Activated CD4-positive, alpha-beta T cell treated with anti-CD3 and anti-CD28 coated beads, Interleukin-2, Interleukin-4, amounts not matched to agents 100 ng/mL and 50 ng/mL, durations not matched to agents 16 hours and 8 hours (primary cell): Measurements from ENCODE around the gene PPIH.
A peak's percentile ranks its signal among the peaks of the same experiment; 100 is the strongest.
"Not testable (repeated sequence)": the region's sequence is repeated elsewhere in the genome, so short reads cannot be mapped to it uniquely, and the experiment has no call there.

Experiments
- DNase-seq: peaks from one replicate; pipeline ENCODE4 v3.0.0-alpha.2; 2020; ENCODE audit warnings: low spot score

The PPIH gene

GRCh38 chr1:42682739-42683531, 24.7 kb downstream of the PPIH start:
- DNase-seq = peak; percentile 69

GRCh38 chr1:42684139-42684538, 25.9 kb downstream of the PPIH start:
- peak; percentile 57 for DNase-seq

- no peak for DNase-seq
These were observed 28.2 kb downstream of the PPIH start for GRCh38 chr1:42686418-42686817.

GRCh38 chr1:42689912-42690311, 31.7 kb downstream of the PPIH start:
- DNase-seq = no peak

DNA sequence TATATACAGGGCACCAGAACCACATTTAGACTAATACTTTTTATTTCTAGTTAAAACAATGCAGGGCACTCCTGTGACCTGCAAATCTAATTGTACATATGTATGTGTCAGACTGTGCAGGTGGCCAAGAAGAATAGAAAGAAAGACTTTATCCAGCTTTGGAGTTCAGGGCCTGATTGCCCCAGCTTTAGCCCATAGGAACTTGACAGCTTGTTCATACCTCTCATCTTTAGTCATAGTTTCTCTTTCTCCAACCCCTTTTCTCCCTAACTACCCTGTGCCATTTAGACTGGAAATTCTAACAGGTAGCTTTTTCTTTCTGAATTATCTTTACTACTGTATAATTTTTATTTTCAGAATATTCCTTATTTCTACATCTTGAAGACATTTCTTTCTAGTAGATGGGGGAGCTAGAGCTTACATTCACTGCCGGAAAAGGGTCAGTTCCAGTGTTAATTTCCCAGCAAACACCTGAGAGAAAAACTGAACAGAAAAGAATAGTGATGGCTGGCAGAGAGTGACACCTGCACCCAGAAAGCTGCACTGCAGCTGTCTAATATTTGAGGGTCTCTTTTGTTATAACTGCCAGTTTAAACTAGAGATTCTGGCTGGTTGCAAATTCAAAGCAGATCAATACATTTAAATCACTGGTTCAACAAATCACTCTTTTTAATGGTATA, 32.4 kb downstream of the PPIH start:
- DNase-seq = peak; percentile 17

- no peak for DNase-seq
These were observed 32.9 kb downstream of the PPIH start for GRCh38 chr1:42691157-42691498.

GRCh38 chr1:42692461-42692860, 34.2 kb downstream of the PPIH start:
- no peak for DNase-seq

- DNase-seq = no peak
These were observed 34.7 kb downstream of the PPIH start for GRCh38 chr1:42692911-42693310.

- no peak for DNase-seq
These were observed 40.0 kb downstream of the PPIH start for GRCh38 chr1:42698081-42698813.

DNA sequence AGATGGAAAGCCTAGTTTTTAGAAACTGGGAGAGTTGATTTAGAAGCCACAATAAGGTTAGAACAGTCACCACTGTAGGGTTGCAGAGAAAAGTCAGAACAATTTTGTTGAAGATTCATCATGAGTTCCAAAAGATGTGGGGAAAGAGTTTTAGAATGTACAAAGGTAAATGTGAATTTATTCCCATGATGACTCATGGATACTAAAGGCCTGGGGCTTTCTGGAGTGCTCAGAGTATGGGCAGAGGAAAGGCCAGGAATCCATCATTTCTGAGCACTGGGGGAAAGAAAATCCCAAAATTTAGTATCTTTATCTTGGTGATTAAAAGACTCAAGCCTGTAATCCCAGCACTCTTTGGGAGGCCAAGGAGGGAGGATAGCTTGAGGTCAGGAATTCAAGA, 41.8 kb downstream of the PPIH start:
- no peak for DNase-seq

GRCh38 chr1:42703888-42704464, 45.8 kb downstream of the PPIH start:
- DNase-seq = no peak

DNA sequence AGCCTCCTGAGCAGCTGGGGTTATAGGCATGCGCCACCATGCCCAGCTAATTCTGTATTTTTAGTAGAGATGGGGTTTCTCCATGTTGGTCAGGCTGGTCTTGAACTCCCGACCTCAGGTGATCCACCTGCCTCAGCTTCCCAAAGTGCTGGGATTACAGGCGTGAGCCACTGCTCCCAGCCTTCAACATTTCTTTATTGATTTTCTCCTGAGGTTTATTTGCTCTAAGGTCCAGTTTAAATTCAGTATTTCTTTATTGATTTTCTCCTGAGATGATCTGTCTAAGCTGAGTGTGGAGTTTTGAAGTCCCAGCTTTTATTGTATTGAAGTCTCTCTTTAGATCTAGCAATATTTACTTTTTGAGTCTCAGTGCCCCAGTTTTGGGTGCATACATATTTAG, 54.6 kb downstream of the PPIH start:
- not testable (repeated sequence) for DNase-seq

- no peak for DNase-seq
These were observed 55.1 kb downstream of the PPIH start for GRCh38 chr1:42713293-42713692.

DNA sequence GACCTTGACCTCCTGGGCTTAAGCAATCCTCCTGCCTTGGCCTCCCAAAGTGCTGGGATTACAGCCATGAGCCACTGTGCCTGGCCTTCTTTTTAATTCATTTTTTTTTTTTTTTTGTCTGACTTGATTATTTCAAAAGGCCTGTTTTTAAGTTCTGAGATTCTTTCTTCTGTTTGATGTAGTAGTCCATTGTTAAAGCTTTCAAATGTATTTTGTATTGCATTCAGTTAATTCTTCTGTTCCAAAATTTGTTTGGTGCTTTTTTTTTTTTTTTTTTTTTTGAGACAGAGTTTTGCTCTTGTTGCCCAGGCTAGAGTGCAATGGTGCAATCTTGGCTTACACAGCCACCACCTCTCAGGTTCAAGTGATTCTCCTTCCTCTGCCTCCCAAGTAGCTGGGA, 56.2 kb downstream of the PPIH start:
- DNase-seq = not testable (repeated sequence)

GRCh38 chr1:42720868-42721267, 62.6 kb downstream of the PPIH start:
- no peak for DNase-seq

DNA sequence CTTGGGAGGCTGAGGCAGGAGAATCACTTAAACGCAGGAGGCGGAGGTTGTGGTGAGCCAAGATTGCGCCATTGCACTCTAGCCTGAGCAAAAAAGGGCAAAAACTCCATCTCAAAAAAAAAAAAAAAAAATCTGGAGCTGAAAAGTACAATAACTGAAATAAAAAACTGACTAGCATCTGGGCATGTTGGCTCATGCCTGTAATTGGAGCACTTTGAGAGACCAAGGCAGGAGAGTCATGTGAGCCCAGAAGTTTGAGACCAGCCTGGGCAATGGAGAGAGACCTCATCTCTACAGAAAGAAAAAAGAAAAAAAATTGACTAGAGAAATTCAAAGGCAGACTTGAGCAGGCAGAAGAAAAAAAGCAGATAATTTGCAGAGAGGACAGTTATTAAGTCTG, 63.7 kb downstream of the PPIH start:
- DNase-seq = no peak

DNA sequence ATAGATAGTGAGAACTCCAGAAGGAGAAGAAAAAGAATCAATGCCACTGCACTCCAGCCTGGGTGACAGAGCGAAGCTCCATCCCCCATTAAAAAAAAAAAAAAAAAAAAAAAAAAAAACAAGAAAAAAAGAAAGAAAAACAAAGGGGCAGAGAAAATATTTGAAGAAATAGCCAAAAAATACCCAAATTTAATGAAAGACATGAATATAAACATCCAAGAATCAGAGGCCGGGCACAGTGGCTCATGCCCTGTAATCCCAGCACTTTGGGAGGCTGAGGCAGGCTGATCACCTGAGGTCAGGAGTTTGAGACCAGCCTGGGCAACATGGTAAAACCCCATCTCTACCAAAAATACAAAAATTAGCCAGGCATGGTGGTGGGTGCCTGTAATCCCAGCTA, 64.2 kb downstream of the PPIH start:
- not testable (repeated sequence) for DNase-seq

- no peak for DNase-seq
These were observed 65.3 kb downstream of the PPIH start for GRCh38 chr1:42723511-42723910.

GRCh38 chr1:42725820-42726219, 67.6 kb downstream of the PPIH start:
- DNase-seq = not testable (repeated sequence)
